HG02885 (cell line): ENCODE data around the gene MME.
A peak's percentile ranks its signal among the peaks of the same experiment; 100 is the strongest.

Experiments
- ATAC-seq: cut with Tn5 transposase; IDR thresholded peaks from one replicate; pipeline ENCODE4 v1.9.1; 2021; ENCODE audit warnings: mild to moderate bottlenecking; ENCODE audit not compliant: unreplicated experiment, poor library complexity

MME gene

GRCh38 chr3:155227141-155227540, 147.0 kb downstream of the MME start:
- ATAC-seq, result no peak

GRCh38 chr3:155228676-155229075, 148.6 kb downstream of the MME start:
- no peak for ATAC-seq

- ATAC-seq, result no peak
Measured at GRCh38 chr3:155229086-155229485, 149.0 kb downstream of the MME start.

- no peak for ATAC-seq
Measured at GRCh38 chr3:155230382-155230781, 150.3 kb downstream of the MME start.

GRCh38 chr3:155231792-155232191, 151.7 kb downstream of the MME start:
- ATAC-seq, result peak; percentile 54

GRCh38 chr3:155232605-155233004, 152.5 kb downstream of the MME start:
- no peak for ATAC-seq

- ATAC-seq, result no peak
Measured at GRCh38 chr3:155233213-155233612, 153.1 kb downstream of the MME start.
